Dedifferentiated amniotic fluid mesenchymal stem cell (primary cell): ENCODE data around the gene RGS9BP.
"Not testable (repeated sequence)": the region's sequence is repeated elsewhere in the genome, so short reads cannot be mapped to it uniquely, and the experiment has no call there.

ENCODE experiments used
- DNase-seq: peaks from one replicate; pipeline ENCODE4 v3.0.0-alpha.2; 2016; ENCODE audit errors: extremely low spot score

The RGS9BP gene, protein sequence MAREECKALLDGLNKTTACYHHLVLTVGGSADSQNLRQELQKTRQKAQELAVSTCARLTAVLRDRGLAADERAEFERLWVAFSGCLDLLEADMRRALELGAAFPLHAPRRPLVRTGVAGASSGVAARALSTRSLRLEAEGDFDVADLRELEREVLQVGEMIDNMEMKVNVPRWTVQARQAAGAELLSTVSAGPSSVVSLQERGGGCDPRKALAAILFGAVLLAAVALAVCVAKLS

GRCh38 chr19:32675720-32676185 lies at the start of gene RGS9BP:
Gene RGS9BP (plus strand): TSS chr19:32675848. CDS start chr19:32676264, 416 bp downstream.
- peak; percentile 32 for DNase-seq

DNA sequence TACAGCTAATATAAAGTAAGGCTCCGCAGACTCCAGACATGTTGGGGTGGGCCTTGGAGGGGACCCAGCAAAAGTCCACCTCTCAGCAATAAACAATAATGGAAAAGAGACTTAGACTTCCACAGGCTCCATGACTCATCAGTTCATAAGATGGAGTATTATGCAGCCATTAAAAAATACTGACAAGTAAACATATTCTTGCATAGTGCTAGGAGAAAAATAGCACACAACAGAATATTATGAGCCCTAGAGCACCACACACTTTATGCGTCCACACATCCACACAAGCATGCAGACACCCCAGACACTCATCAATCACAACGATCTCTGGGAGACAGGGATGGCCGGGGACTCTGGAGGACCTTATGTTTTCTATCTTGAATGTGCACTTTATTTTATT lies 48.7 kb upstream of the RGS9BP start:
- no peak for DNase-seq

DNA sequence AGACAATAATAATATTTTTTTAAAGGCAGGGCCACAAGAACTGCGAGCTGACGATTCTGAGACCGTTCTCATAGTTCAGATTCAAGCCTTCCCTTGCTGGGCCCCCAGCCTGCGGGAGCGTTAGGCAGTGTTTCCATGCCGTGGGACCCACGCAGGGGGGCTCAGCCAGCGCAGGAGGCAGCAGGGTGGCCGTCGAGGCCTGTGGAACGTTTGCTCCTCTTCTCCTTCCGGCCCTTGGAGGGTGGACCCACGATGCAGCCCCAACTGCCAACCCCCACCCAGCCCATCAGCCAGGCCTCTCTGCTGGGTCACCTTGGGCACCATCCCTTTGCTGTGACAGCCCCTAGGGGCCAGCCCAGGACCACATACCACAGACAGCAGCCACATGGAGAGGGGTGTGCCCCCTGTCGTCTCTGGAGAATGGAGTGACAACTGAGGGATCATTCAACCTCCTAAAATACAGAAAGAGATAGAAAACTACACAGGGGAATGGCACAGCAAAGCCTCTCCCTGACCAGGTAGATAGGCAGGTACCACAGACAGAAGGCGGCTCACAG lies 47.9 kb upstream of the RGS9BP start:
- no peak for DNase-seq

DNA sequence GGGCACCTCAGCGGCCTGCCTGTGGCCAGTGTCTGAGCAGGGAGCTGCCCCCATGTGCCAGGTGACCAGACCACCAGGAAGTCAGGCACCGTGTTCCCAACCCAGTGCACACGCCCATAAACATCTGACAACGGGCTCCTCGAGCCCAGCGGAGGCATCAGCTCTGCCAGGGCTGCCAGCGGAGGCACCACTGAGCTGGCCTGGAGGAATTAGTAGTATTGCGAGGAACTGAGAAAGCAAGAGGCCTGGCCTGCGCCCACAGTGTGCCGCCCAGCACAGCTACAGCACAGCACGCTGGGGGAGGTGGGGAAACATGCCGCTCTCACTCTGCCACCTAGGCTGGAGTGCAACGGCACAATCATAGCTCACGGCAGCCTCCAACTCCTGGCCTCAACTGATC lies 45.3 kb upstream of the RGS9BP start:
- DNase-seq, result no peak

DNA sequence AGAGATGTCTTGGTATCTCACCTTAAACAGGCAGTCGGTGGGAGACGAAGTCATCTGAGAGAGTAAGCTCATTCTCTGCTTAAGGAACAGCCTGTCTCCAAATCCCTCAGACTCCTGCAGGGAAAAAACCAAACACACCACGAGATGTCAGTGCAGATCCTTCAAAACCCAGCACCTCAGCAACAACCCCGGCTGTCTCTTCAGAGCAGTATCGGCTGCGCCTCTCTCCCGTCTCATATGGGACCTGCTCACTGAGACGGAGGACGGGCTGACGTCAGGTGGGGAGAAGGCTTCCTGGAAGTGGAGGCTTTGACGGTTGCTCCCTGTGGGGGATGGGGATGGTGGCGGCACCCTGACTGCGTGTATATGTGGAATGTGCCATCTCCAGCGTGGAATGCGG lies 44.3 kb upstream of the RGS9BP start:
- no peak for DNase-seq

GRCh38 chr19:32637480-32637879 lies 38.2 kb upstream of the RGS9BP start:
- DNase-seq, result no peak

- DNase-seq, result no peak
These were observed 37.0 kb upstream of the RGS9BP start for GRCh38 chr19:32638625-32639024.

DNA sequence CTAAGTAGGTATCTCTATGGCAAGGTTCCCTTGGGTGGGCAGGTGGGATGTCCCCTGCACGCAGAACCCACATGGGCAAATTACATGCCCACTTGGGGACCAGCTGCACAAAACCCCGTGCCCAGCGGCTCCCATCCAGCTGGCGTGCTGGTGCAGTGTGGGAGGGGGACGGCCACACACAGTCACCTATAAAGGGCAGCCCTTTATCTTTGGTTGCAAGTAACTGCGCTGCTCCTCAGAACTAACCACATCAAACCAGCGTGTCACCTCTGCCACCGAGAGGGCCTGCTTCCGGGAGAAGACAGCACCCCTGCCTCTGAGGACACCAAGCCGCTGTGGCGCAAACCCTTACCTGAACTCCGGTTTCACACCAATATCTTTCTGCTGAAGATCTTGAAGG lies 32.9 kb upstream of the RGS9BP start:
- DNase-seq, result no peak

DNA sequence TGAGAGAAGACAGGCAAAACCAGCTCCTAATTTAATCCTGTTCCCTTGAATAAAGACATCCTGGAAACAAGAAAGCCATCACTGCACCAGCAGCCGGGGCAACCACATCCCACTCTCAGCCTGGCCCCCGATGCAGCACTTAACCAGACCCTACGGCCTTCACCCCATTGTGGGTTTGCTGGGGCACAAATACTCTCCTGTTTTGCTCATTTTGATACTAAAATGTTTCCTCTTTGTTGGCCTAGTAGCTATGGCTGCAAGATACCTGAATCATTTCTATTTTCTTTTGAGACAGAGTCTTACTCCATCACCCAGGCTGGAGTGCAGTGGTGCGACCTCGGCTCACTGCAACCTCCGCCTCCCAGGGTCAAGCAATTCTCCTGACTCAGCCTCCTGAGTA lies 29.1 kb upstream of the RGS9BP start:
- no peak for DNase-seq

GRCh38 chr19:32647361-32647760 lies 28.3 kb upstream of the RGS9BP start:
- DNase-seq, result no peak

DNA sequence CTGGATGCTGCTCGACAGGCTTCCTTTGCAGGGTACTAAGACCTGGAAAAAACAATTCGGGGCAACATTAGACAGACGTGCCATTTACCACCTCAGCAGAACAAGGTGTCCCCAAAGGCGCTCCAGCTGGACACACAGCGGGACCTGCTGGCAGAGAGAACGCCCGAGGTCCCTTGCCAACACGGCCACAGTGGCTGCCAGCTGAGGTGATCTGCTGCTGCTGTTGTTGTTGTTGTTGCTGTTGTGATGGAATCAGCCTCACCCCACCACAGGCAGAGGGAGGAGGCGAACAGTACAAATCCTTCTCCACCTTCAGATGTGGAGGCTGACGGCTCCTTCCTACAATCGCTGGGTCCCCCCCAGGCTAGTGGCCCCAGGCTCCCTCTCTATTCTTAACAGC lies 25.9 kb upstream of the RGS9BP start:
- no peak for DNase-seq

- no peak for DNase-seq
These were observed 25.0 kb upstream of the RGS9BP start for GRCh38 chr19:32650671-32651070.

DNA sequence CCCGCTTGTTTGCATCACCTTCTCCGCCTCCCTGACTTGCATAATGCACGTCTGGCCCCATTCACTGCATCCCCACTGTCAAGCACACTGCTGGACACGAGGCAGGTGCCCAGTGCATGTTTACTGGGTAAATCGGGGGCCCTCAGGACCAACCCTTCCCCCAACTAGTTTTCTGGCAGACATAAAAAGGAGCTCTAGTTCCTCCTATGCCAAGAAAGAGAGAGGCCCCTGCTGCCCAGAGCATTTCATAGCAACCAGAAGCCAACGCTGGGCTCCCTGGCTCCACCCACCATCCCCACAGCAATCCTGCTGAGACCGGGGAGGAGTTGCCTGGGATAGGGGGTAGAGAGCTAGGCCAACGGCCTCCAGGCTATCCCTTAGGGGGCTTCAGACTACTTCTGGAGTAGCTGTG lies 23.9 kb upstream of the RGS9BP start:
- no peak for DNase-seq

- not testable (repeated sequence) for DNase-seq
These were observed 23.3 kb upstream of the RGS9BP start for GRCh38 chr19:32652331-32652730.

- DNase-seq, result no peak
These were observed 22.6 kb upstream of the RGS9BP start for GRCh38 chr19:32652894-32653598.

DNA sequence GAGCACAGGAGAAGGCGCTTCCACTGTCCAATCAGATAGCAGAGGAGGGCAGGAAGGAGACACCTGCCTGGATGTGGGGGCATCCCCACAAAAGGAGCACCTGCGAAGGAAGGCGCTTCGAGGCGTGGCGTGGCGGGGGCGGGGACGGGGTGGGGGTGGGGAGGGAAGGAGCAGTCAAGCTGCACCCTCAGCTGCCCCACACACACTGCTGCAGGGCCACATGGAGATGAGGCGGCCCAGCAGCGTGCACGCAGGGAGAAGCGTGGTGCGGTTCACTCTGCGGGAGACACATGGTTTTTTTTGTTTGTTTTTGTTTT lies 22.1 kb upstream of the RGS9BP start:
- no peak for DNase-seq

GRCh38 chr19:32656379-32656778 lies 19.3 kb upstream of the RGS9BP start:
- not testable (repeated sequence) for DNase-seq

GRCh38 chr19:32658075-32658474 lies 17.6 kb upstream of the RGS9BP start:
- no peak for DNase-seq

GRCh38 chr19:32658527-32658926 lies 17.1 kb upstream of the RGS9BP start:
- no peak for DNase-seq

GRCh38 chr19:32661318-32661717 lies 14.3 kb upstream of the RGS9BP start:
- no peak for DNase-seq

DNA sequence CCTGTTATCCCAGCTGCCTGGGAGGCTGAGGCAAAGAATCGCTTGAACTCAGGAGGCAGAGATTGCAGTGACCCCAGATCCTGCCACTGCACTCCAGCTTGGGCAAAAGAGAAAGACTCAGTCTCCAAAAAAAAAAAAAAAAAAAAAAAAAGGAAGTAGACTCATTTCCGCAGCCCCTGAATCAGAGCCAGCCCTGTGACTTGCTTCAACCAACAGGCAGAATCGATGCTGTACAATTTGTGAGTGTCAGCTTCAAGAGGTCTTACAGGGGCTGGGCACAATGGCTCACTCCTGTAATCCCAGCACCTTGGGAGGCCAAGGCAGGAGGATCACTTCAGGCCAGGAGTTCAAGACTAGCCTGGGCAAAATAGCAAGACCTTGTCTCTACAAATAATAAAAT lies 13.5 kb upstream of the RGS9BP start:
- no peak for DNase-seq

DNA sequence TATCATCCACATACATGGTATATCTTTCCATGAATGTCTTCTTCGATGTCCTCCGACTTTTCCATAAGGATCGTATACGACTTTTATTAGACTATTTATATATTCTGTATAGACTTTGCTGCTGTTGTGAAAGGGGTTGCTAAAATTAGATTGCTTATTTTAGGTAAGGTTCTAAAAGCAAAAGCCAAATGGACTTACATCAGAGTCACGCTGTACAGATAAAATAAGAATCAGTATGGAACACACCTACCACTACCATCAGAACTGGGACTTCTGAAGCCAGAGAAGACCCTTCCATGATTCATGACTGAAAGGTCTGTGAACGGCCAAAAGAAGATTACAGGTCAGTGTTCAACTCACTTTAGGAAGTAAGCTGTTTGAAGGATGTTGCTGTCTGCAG lies 9.6 kb upstream of the RGS9BP start:
- DNase-seq, result no peak

DNA sequence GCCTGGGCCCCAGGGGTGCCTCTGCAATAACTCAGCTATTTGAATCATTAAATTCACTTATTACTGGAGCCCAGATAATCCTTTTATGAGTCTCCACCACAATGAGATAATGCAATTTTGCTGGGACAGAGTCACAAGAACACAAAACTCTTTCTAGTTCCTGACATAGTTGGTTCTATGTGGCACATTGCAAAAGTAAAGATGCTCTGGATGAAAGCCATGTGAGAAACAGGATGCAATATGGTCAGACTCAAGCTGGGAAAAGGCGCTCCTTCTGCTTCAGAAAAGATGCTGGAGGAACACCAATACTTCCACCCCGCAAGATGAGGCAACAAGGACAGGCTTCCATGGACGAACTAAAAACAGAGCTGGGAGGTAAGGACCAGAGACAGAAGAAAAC lies 6.3 kb upstream of the RGS9BP start:
- no peak for DNase-seq
